Kidney epithelial cell (primary cell): ENCODE data around the gene TYMS. TPM values are rescaled to one million over a fixed set of nuclear protein-coding genes. Genes with fewer than 3 reads are reported as not detected.

Experiments
- DNase-seq: peaks from one replicate; pipeline ENCODE4 v3.0.0-alpha.2; 2010; ENCODE audit warnings: low read depth
- H3K27me3 ChIP-seq: 2 replicates; pipeline ENCODE4 v1.6.0; 2011; ENCODE audit warnings: low read length; ENCODE audit not compliant: control insufficient read depth, insufficient read depth
- H3K36me3 ChIP-seq: 2 replicates; pipeline ENCODE4 v1.5.1; 2011; ENCODE audit warnings: low read length; ENCODE audit not compliant: control insufficient read depth, insufficient read depth
- H3K4me3 ChIP-seq: 2 replicates; pipeline ENCODE4 v1.5.1; 2011; ENCODE audit warnings: low read depth, mild to moderate bottlenecking, control low read depth, low read length
- total RNA-seq: library from RNA; depleted of rRNA; stranded (reverse); fragments of >200 nt; gene quantifications from 2 replicates; pipeline ENCODE4 v1.2.3, GENCODE V29; 2015
- TF ChIP-seq, protein P1 (sequence below): IDR thresholded peaks from 2 replicates; pipeline ENCODE4 v1.5.1; 2011; ENCODE audit warnings: mild to moderate bottlenecking, moderate library complexity, low read length, control low read depth, inconsistent platforms; ENCODE audit not compliant: insufficient read depth, poor library complexity, severe bottlenecking

Gene TYMS
- total RNA-seq, 1 donor from 2014 or later = 22.7 TPM

DNA sequence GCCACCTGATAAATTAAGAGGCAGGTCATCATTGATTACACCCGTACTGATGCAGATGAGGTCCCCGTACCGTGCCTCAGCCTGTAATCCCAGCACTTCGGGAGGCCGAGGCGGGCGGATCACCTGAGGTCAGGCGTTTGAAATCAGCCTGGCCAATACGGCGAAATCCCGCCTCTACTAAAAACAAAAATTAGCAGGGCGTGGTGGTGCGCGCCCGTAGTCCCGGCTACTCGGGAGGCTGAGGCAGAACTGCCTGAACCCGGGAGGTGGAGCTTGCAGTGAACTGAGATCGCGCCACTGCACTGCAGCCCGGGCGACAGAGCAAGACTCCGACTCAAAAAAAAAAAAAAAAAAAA lies 55.7 kb downstream of the TYMS start:
- TF ChIP-seq, protein P1, sequence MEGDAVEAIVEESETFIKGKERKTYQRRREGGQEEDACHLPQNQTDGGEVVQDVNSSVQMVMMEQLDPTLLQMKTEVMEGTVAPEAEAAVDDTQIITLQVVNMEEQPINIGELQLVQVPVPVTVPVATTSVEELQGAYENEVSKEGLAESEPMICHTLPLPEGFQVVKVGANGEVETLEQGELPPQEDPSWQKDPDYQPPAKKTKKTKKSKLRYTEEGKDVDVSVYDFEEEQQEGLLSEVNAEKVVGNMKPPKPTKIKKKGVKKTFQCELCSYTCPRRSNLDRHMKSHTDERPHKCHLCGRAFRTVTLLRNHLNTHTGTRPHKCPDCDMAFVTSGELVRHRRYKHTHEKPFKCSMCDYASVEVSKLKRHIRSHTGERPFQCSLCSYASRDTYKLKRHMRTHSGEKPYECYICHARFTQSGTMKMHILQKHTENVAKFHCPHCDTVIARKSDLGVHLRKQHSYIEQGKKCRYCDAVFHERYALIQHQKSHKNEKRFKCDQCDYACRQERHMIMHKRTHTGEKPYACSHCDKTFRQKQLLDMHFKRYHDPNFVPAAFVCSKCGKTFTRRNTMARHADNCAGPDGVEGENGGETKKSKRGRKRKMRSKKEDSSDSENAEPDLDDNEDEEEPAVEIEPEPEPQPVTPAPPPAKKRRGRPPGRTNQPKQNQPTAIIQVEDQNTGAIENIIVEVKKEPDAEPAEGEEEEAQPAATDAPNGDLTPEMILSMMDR = no peak
- no peaks in the 10 kb centered on the region for H3K36me3 ChIP-seq
- peak overlapping the region; percentile 67 for H3K4me3 ChIP-seq
- no peaks in the 10 kb centered on the region for H3K27me3 ChIP-seq
- DNase-seq = no peak

- no peak for DNase-seq
- Histone ChIP-seq H3K36me3 (no peaks in the 10 kb centered on the region), H3K4me3 (no peak overlapping the region), H3K27me3 (no peaks in the 10 kb centered on the region)
- TF ChIP-seq, protein P1 = no peak
Measured at GRCh38 chr18:715626-716025, 58.2 kb downstream of the TYMS start.

- TF ChIP-seq, protein P1 = no peak
- H3K36me3 ChIP-seq = no peaks in the 10 kb centered on the region
- no peak for DNase-seq
- H3K4me3 ChIP-seq = no peak overlapping the region
- H3K27me3 ChIP-seq = no peaks in the 10 kb centered on the region
Measured at GRCh38 chr18:717003-717402, 59.5 kb downstream of the TYMS start.

Other genes starting within 250 kb of the TYMS start
- 1.2 and 1.8 TPM in 2 replicates for gene COLEC12, start 157.0 kb upstream of the TYMS start, total RNA-seq
- not detected in 2 replicates for gene CETN1, start 77.3 kb upstream of the TYMS start, total RNA-seq
- 0.07 and 0.21 TPM in 2 replicates for gene CLUL1, start 60.7 kb upstream of the TYMS start, total RNA-seq
- gene ENOSF1, start 55.0 kb downstream of the TYMS start, total RNA-seq = 29.7 and 31.9 TPM in 2 replicates
- gene YES1, start 154.6 kb downstream of the TYMS start, total RNA-seq = 135 and 167 TPM in 2 replicates
- gene ADCYAP1, start 247.2 kb downstream of the TYMS start, total RNA-seq = not detected in 2 replicates